Liver (tissue), 9 donors: ENCODE results near the gene PPP2R5C. TPM values are rescaled to one million over a fixed set of nuclear protein-coding genes. Genes with fewer than 3 reads are reported as not detected.

ENCODE experiments used
- DNase-seq: peaks from one replicate; pipeline ENCODE4 v3.0.0-alpha.2; 2017; ENCODE audit warnings: low spot score
- H3K27ac ChIP-seq, 2 donors: one replicate each; pipeline ENCODE4 v1.7.0; 2013; ENCODE audit warnings: inconsistent platforms in 2 of 2, low read length in 2 of 2, control low read depth in 1 of 2, low read depth in 1 of 2, mild to moderate bottlenecking in 1 of 2
- H3K27me3 ChIP-seq, 4 donors: one replicate each; pipeline versions ENCODE4 v1.6.1 to v1.7.0; 2013; ENCODE audit warnings: low read length in 3 of 4, inconsistent platforms in 1 of 4, mild to moderate bottlenecking in 1 of 4, moderate library complexity in 1 of 4; ENCODE audit not compliant: control insufficient read depth in 4 of 4, insufficient read depth in 4 of 4
- H3K36me3 ChIP-seq, 4 donors: one replicate each; pipeline versions ENCODE4 v1.6.1 to v1.7.0; 2013; ENCODE audit warnings: low read length in 3 of 4, mild to moderate bottlenecking in 3 of 4, low read depth in 1 of 4, moderate library complexity in 1 of 4; ENCODE audit not compliant: control insufficient read depth in 4 of 4, insufficient read depth in 3 of 4
- H3K4me1 ChIP-seq, 4 donors: one replicate each; pipeline versions ENCODE4 v1.6.1 to v1.7.0; 2013; ENCODE audit warnings: low read length in 3 of 4, mild to moderate bottlenecking in 3 of 4, moderate library complexity in 1 of 4; ENCODE audit not compliant: control insufficient read depth in 4 of 4, insufficient read depth in 4 of 4
- H3K4me3 ChIP-seq, 3 donors: one replicate each; pipeline versions ENCODE4 v1.6.1 to v1.7.0; 2013; ENCODE audit warnings: low read length in 3 of 3, control low read depth in 1 of 3, low read depth in 1 of 3, mild to moderate bottlenecking in 1 of 3
- H3K9ac ChIP-seq, 2 donors: one replicate each; pipeline ENCODE4 v1.7.0; 2013; ENCODE audit warnings: low read length in 2 of 2, mild to moderate bottlenecking in 2 of 2, moderate library complexity in 2 of 2, control low read depth in 1 of 2, low read depth in 1 of 2
- H3K9me3 ChIP-seq, 4 donors: one replicate each; pipeline versions ENCODE4 v1.6.1 to v1.7.0; 2013; ENCODE audit warnings: low read length in 3 of 4; ENCODE audit not compliant: control insufficient read depth in 4 of 4
- EGR1 ChIP-seq, 2 donors: IDR thresholded peaks; 2 replicates each; pipeline ENCODE4 v1.6.1; 2016 to 2018; ENCODE audit warnings: antibody characterized with exemption in 2 of 2, low read depth in 2 of 2
- FOXA1 ChIP-seq: IDR thresholded peaks from 2 replicates; pipeline ENCODE4 v1.6.1; 2016; ENCODE audit warnings: antibody characterized with exemption
- FOXA2 ChIP-seq: IDR thresholded peaks from 2 replicates; pipeline ENCODE4 v1.6.1; 2016; ENCODE audit warnings: antibody characterized with exemption
- GABPA ChIP-seq, 2 donors: IDR thresholded peaks in 1 of 2; conservative IDR thresholded peaks in 1 of 2; 2 replicates each; pipeline ENCODE4 v1.6.1; 2016; ENCODE audit warnings: antibody characterized with exemption in 2 of 2, mild to moderate bottlenecking in 1 of 2, moderate library complexity in 1 of 2
- HNF4A ChIP-seq, 2 donors: conservative IDR thresholded peaks; 2 replicates each; pipeline ENCODE4 v1.6.1; 2016; ENCODE audit warnings: antibody characterized with exemption in 2 of 2, mild to moderate bottlenecking in 2 of 2
- HNF4G ChIP-seq: IDR thresholded peaks from 2 replicates; pipeline ENCODE4 v1.6.1; 2016; ENCODE audit warnings: antibody characterized with exemption
- JUND ChIP-seq, 2 donors: IDR thresholded peaks; 2 replicates each; pipeline ENCODE4 v1.6.1; 2016; ENCODE audit warnings: antibody characterized with exemption in 2 of 2
- MAX ChIP-seq: IDR thresholded peaks from 2 replicates; pipeline ENCODE4 v1.6.1; 2016; ENCODE audit warnings: antibody characterized with exemption
- NR2F2 ChIP-seq: IDR thresholded peaks from 2 replicates; pipeline ENCODE4 v1.6.1; 2016; ENCODE audit warnings: antibody characterized with exemption
- RAD21 ChIP-seq, 2 donors: IDR thresholded peaks; 2 replicates each; pipeline ENCODE4 v1.6.1; 2016; ENCODE audit warnings: antibody characterized with exemption in 2 of 2, mild to moderate bottlenecking in 2 of 2
- REST ChIP-seq: IDR thresholded peaks from 2 replicates; pipeline ENCODE4 v1.6.1; 2016; ENCODE audit warnings: antibody characterized with exemption, mild to moderate bottlenecking
- RXRA ChIP-seq, 2 donors: IDR thresholded peaks; 2 replicates each; pipeline ENCODE4 v1.6.1; 2017 to 2018; ENCODE audit warnings: antibody characterized with exemption in 2 of 2, mild to moderate bottlenecking in 1 of 2
- SP1 ChIP-seq: IDR thresholded peaks from 2 replicates; pipeline ENCODE4 v1.6.1; 2018; ENCODE audit warnings: antibody characterized with exemption, mild to moderate bottlenecking
- TAF1 ChIP-seq: conservative IDR thresholded peaks from 2 replicates; pipeline ENCODE4 v1.6.1; 2016; ENCODE audit warnings: antibody characterized with exemption, mild to moderate bottlenecking
- YY1 ChIP-seq: IDR thresholded peaks from 2 replicates; pipeline ENCODE4 v1.6.1; 2016; ENCODE audit warnings: antibody characterized with exemption, mild to moderate bottlenecking
- ZBTB33 ChIP-seq: IDR thresholded peaks from 2 replicates; pipeline ENCODE4 v1.6.1; 2016; ENCODE audit warnings: antibody characterized with exemption
- WGBS: extraction: QIAGEN DNeasy Blood & Tissue Kit; methylation state at CpG from one replicate; pipeline ENCODE4 v1.1.7; 2013; 5-methylcytosine and 5-hydroxymethylcytosine counted together
- polyA plus RNA-seq, 2 donors: library from polyadenylated mRNA; stranded (reverse) in 1 of 2; unstranded in 1 of 2; fragments of 200-250 nt in 1 of 2; fragments of >200 nt in 1 of 2; fragmentation: Nextera tagmentation in 1 of 2; extraction: Ambion mirVana in 1 of 2; gene quantifications; one replicate each; pipeline versions ENCODE4 v1.2.1 to v1.2.3, GENCODE V29; 2013 to 2015
- total RNA-seq, 2 donors: library from RNA; depleted of rRNA; stranded (reverse); fragments of >200 nt; gene quantifications; one replicate each; pipeline ENCODE4 v1.2.3, GENCODE V29; 2014
- TF ChIP-seq, protein P1 (sequence below): fragments of 150-350 bp; IDR thresholded peaks from 2 replicates; pipeline ENCODE4 v1.5.1; 2017; ENCODE audit warnings: improper control_type of control experiment, low read depth, low read length; ENCODE audit not compliant: missing input control
- TF ChIP-seq, protein P2 (sequence below): IDR thresholded peaks from 2 replicates; pipeline ENCODE4 v1.6.1; 2016; ENCODE audit warnings: antibody characterized with exemption
- donor health status: healthy.
- donor health status: healthy.
- donor health status: healthy.
- donor health status: healthy.
- donor health status: healthy.

PPP2R5C gene
- total and polyA plus RNA-seq, 4 donors: 33.5 to 52.3 (median 43.9) TPM

DNA sequence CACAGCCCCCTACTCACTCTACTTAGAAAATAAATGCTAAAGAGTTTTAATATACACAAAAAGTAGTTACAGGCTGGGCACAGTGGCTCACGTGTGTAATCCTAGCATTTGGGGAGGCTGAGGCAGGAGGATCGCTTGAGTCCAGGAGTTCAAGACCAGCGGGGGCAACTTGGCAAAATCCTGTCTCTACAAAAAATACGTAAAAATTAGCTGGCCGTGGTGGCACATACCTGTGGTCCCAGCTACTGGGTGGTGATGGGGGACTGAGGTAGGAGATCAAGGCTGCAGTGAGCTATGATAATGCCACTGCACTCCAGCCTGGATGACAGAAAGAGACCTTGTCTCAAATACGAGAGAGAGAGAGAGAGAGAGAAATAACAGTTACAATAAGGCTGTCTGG is 193.0 kb downstream of the PPP2R5C start:
- DNase-seq: no peak
- no peak overlapping the region for H3K9ac ChIP-seq
- no peak overlapping the region for H3K4me3 ChIP-seq
- H3K36me3 ChIP-seq: no peaks in the 10 kb centered on the region
- H3K27me3 ChIP-seq: no peaks in the 10 kb centered on the region
- peaks cover 0 to 1% (median under 1%) of the 10 kb centered on the region in 4 donors for H3K4me1 ChIP-seq
- no peak overlapping the region for H3K27ac ChIP-seq
- TF ChIP-seq EGR1 (IDR thresholded peaks at IDR 0.05; ENCODE audit: low read depth in 2 of 2) (no peak), ZBTB33 (no peak), JUND (IDR thresholded peaks at IDR 0.05) (no peak)
- TF ChIP-seq, protein P1, sequence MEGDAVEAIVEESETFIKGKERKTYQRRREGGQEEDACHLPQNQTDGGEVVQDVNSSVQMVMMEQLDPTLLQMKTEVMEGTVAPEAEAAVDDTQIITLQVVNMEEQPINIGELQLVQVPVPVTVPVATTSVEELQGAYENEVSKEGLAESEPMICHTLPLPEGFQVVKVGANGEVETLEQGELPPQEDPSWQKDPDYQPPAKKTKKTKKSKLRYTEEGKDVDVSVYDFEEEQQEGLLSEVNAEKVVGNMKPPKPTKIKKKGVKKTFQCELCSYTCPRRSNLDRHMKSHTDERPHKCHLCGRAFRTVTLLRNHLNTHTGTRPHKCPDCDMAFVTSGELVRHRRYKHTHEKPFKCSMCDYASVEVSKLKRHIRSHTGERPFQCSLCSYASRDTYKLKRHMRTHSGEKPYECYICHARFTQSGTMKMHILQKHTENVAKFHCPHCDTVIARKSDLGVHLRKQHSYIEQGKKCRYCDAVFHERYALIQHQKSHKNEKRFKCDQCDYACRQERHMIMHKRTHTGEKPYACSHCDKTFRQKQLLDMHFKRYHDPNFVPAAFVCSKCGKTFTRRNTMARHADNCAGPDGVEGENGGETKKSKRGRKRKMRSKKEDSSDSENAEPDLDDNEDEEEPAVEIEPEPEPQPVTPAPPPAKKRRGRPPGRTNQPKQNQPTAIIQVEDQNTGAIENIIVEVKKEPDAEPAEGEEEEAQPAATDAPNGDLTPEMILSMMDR: no peak
- 93% methylated on average over 6 of the region's 6 CpGs for WGBS
- no peaks in the 10 kb centered on the region for H3K9me3 ChIP-seq

- TF ChIP-seq TAF1: no peak
- TF ChIP-seq JUND (IDR thresholded peaks at IDR 0.05): no peak
- no peak for TF ChIP-seq FOXA2
- TF ChIP-seq HNF4G: no peak
- TF ChIP-seq MAX: no peak
- no peak for TF ChIP-seq GABPA (IDR thresholded peaks at IDR 0.05 in 1 of 2, conservative IDR thresholded peaks at IDR 0.05 in 1 of 2)
- no peak for TF ChIP-seq EGR1 (IDR thresholded peaks at IDR 0.05; ENCODE audit: low read depth in 2 of 2)
- TF ChIP-seq RAD21 (IDR thresholded peaks at IDR 0.05): no peak
- TF ChIP-seq FOXA1: no peak
- no peak for TF ChIP-seq RXRA (IDR thresholded peaks at IDR 0.05)
- TF ChIP-seq REST: no peak
- TF ChIP-seq ZBTB33: no peak
- TF ChIP-seq, protein P2, sequence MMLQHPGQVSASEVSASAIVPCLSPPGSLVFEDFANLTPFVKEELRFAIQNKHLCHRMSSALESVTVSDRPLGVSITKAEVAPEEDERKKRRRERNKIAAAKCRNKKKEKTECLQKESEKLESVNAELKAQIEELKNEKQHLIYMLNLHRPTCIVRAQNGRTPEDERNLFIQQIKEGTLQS: no peak
- TF ChIP-seq NR2F2: no peak
- TF ChIP-seq SP1: no peak
- TF ChIP-seq YY1: no peak
- TF ChIP-seq, protein P1: no peak
- TF ChIP-seq HNF4A (conservative IDR thresholded peaks at IDR 0.05): no peak
- WGBS: 83% methylated on average over 34 of the region's 34 CpGs
- no peaks in the 10 kb centered on the region for H3K4me1 ChIP-seq
- no peak overlapping the region for H3K9ac ChIP-seq
- no peaks in the 10 kb centered on the region for H3K9me3 ChIP-seq
- H3K36me3 ChIP-seq: no peaks in the 10 kb centered on the region
- no peaks in the 10 kb centered on the region for H3K27me3 ChIP-seq
- no peak overlapping the region for H3K27ac ChIP-seq
- DNase-seq: no peak
- no peak overlapping the region for H3K4me3 ChIP-seq
Measured at GRCh38 chr14:101955695-101956161, 194.2 kb downstream of the PPP2R5C start.
